Transverse colon (tissue), 4 donors: Measurements from ENCODE around the gene LMOD2. TPM values are rescaled to one million over a fixed set of nuclear protein-coding genes. Genes with fewer than 3 reads are reported as not detected.

Experiments
- DNase-seq: peaks from one replicate; pipeline ENCODE4 v3.0.0-alpha.2; 2019
- H3K27ac ChIP-seq, 4 donors: fragments of 200-600 bp; sonication (generic); 2 replicates each; pipeline ENCODE4 v1.5.1; 2016 to 2018; ENCODE audit warnings: inconsistent platforms in 4 of 4
- H3K27me3 ChIP-seq: fragments of 200-600 bp; sonication (generic); 2 replicates; pipeline ENCODE4 v1.5.1; 2017; ENCODE audit warnings: inconsistent platforms
- H3K36me3 ChIP-seq, 4 donors: fragments of 200-600 bp; sonication (generic); 2 replicates each; pipeline ENCODE4 v1.5.1; 2017 to 2019; ENCODE audit warnings: inconsistent platforms in 4 of 4
- H3K4me1 ChIP-seq, 4 donors: fragments of 200-600 bp; sonication (generic); 2 replicates each; pipeline ENCODE4 v1.5.1; 2017 to 2020; ENCODE audit warnings: inconsistent platforms in 4 of 4
- H3K4me3 ChIP-seq, 4 donors: fragments of 200-600 bp; sonication (generic); 1 replicate in 1 of 4; 2 replicates in 3 of 4; pipeline versions ENCODE4 v1.5.1 to v1.6.1; 2017 to 2019; ENCODE audit warnings: inconsistent platforms in 4 of 4
- H3K9me3 ChIP-seq, 2 donors: fragments of 200-600 bp; sonication (generic); 2 replicates each; pipeline ENCODE4 v1.5.1; 2017 to 2019; ENCODE audit warnings: inconsistent platforms in 2 of 2
- EP300 ChIP-seq: sonication (generic); formaldehyde crosslinking; IDR thresholded peaks from one replicate; pipeline ENCODE4 v1.6.1; 2017; ENCODE audit warnings: antibody characterized with exemption, low read depth
- POLR2A ChIP-seq: fragments of 450-650 bp; IDR thresholded peaks from one replicate; pipeline ENCODE4 v1.6.1; 2016; ENCODE audit warnings: antibody characterized with exemption, mild to moderate bottlenecking, moderate library complexity
- POLR2AphosphoS5 ChIP-seq, 3 donors: sonication (generic); formaldehyde crosslinking; IDR thresholded peaks; one replicate each; pipeline ENCODE4 v1.6.1; 2016; ENCODE audit warnings: antibody characterized with exemption in 3 of 3
- WGBS, 2 donors: methylation state at CpG; one replicate each; pipeline ENCODE4 v1.1.5; 2018; ENCODE audit warnings: low coverage in 1 of 2; 5-methylcytosine and 5-hydroxymethylcytosine counted together
- in situ Hi-C, 4 donors: fragments of 200-750 bp; cut with MboI; loops; one replicate each; pipeline versions ENCODE4 v1.15.0 to v1.15.1; 2017; ENCODE audit warnings: low sequenced_read_pairs in 3 of 4, low pct_ligation_motif_present in 1 of 4, low pct_unique_long_range_greater_than_20kb in 1 of 4
- intact Hi-C: fragments of 100-400 bp; cut with DNase I; formaldehyde crosslinking; loops from one replicate; pipeline ENCODE4 v1.15.1; 2023; ENCODE audit warnings: low total_unique reads
- total RNA-seq, 4 donors: library from RNA; depleted of rRNA; stranded (reverse); fragments of >200 nt; gene quantifications; one replicate each; pipeline ENCODE4 v1.1.0, GENCODE V29; 2016
- TF ChIP-seq, protein P1 (sequence below), 5 experiments: fragments of 200-600 bp in 3 of 5; fragments of 450-650 bp in 2 of 5; sonication (generic) in 3 of 5; IDR thresholded peaks; 1 replicate in 2 of 5; 2 replicates in 3 of 5; pipeline ENCODE4 v1.5.1; 2016 to 2017; ENCODE audit warnings: antibody characterized with exemption in 5 of 5, inconsistent platforms in 3 of 5, mild to moderate bottlenecking in 2 of 5, moderate library complexity in 1 of 5

The LMOD2 gene
- total RNA-seq, 4 donors from 2014 or later = 0.41 TPM; not detected in 3

DNA sequence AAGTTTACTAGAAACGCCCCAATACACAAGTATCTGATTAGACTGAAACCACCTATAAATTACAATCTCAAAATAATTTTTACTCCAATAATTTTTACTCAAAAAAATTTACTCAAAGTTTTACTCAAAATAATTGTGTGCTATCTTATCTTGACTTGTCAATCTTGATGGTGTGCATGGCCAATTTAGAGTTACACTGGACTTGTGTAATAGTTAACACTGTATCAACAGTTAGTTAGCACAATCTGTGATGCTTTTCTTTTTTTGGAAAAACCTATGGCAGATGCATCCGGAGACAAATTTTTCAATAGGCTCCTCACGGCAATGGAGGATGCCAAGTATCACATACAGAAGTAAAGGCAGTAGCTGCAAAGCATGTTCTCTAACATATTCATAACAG, 24.9 kb downstream of the LMOD2 start:
- DNase-seq = no peak
- H3K36me3 ChIP-seq = peaks cover 0 to 10% (median 3%) of the 10 kb centered on the region in 4 donors
- H3K4me1 ChIP-seq = no peaks in the 10 kb centered on the region
- TF ChIP-seq POLR2A = no peak
- H3K4me3 ChIP-seq = no peak overlapping the region
- intact Hi-C loops = loop anchor here (10.0 kb wide), 1 partner anchor 184 kb away; no protein-coding TSS in a partner anchor
- H3K27me3 ChIP-seq = no peaks in the 10 kb centered on the region
- WGBS, 2 donors = 97 to 100% methylated on average over 3 of the region's 3 CpGs
- H3K27ac ChIP-seq = no peak overlapping the region
- no peaks in the 10 kb centered on the region for H3K9me3 ChIP-seq
- in situ Hi-C loops = loop anchor here (10.0 to 25.0 kb wide), 3 partner anchors 107 to 184 kb away; no protein-coding TSS in a partner anchor

GRCh38 chr7:123681561-123681960, 25.9 kb downstream of the LMOD2 start:
- no peaks in the 10 kb centered on the region for H3K4me1 ChIP-seq
- no peak for TF ChIP-seq POLR2AphosphoS5 (IDR thresholded peaks at IDR 0.05)
- TF ChIP-seq POLR2A = no peak
- TF ChIP-seq, protein P1, sequence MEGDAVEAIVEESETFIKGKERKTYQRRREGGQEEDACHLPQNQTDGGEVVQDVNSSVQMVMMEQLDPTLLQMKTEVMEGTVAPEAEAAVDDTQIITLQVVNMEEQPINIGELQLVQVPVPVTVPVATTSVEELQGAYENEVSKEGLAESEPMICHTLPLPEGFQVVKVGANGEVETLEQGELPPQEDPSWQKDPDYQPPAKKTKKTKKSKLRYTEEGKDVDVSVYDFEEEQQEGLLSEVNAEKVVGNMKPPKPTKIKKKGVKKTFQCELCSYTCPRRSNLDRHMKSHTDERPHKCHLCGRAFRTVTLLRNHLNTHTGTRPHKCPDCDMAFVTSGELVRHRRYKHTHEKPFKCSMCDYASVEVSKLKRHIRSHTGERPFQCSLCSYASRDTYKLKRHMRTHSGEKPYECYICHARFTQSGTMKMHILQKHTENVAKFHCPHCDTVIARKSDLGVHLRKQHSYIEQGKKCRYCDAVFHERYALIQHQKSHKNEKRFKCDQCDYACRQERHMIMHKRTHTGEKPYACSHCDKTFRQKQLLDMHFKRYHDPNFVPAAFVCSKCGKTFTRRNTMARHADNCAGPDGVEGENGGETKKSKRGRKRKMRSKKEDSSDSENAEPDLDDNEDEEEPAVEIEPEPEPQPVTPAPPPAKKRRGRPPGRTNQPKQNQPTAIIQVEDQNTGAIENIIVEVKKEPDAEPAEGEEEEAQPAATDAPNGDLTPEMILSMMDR (IDR thresholded peaks at IDR 0.05) = no peak
- TF ChIP-seq EP300 = no peak
- no peaks in the 10 kb centered on the region for H3K9me3 ChIP-seq
- no peak for DNase-seq
- peaks cover 0 to 10% (median 3%) of the 10 kb centered on the region in 4 donors for H3K36me3 ChIP-seq
- intact Hi-C loops = loop anchor here (10.0 kb wide), 1 partner anchor 183 kb away; no protein-coding TSS in a partner anchor
- in situ Hi-C loops = loop anchor here (10.0 to 25.0 kb wide), 3 partner anchors 106 to 183 kb away; no protein-coding TSS in a partner anchor
- H3K27ac ChIP-seq = no peak overlapping the region
- WGBS, 2 donors = 61 to 68% methylated on average over 2 of the region's 2 CpGs
- H3K4me3 ChIP-seq = no peak overlapping the region
- no peaks in the 10 kb centered on the region for H3K27me3 ChIP-seq

DNA sequence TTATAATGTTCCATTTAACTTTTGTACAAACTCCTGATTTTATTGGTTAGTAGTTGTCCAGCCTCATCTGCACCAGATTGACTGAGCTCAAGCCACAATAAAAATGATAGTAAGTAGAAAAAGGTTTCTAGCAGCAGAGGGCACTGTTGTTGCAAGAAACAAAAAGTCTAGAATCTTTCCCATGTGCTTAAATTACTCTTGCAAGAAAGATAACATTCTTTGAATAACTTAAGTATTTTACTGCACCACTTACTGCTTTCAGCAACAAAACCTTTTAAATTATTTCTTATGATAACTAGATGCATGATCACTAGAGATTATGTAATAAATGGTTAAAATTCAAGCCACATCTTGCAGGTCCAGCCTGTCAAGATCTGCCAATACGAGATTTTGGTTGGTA, 27.0 kb downstream of the LMOD2 start:
- no peak for DNase-seq
- Histone ChIP-seq H3K4me1 (no peaks in the 10 kb centered on the region), H3K9me3 (no peaks in the 10 kb centered on the region), H3K27me3 (no peaks in the 10 kb centered on the region), H3K27ac (no peak overlapping the region), H3K36me3 (peaks cover 0 to 10% (median 3%) of the 10 kb centered on the region in 4 donors), H3K4me3 (no peak overlapping the region)
- in situ Hi-C loops (loop anchor here (10.0 to 25.0 kb wide), 3 partner anchors 105 to 182 kb away; no protein-coding TSS in a partner anchor), intact Hi-C loops (loop anchor here (10.0 kb wide), 1 partner anchor 182 kb away; no protein-coding TSS in a partner anchor)
- no peak for TF ChIP-seq POLR2AphosphoS5 (IDR thresholded peaks at IDR 0.05)
- TF ChIP-seq, protein P1 (IDR thresholded peaks at IDR 0.05) = peak; percentile 41 to 52 (median 46)
- WGBS, 2 donors = 70 to 73% methylated on average over 1 of the region's 1 CpG

DNA sequence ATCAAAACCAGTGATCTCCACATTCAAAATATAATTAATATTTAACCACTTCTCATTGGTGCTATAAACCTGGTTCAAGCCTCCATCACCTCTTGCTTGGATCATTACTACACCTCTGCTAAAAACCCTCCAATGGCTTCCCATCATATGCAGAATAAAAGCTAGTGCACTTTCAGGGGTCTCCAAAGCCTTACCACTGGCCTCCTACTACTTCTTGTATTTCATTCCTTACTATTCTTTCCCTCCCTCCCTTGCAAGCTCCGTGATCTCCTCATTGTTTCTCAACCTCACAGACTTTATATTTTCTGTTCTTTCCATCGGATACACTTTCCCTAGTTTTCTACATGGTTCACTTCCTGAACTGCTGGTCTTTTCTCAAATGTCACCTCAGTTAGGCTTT, 31.5 kb downstream of the LMOD2 start:
- Histone ChIP-seq H3K4me1 (peaks cover 0 to 3% (median 0%) of the 10 kb centered on the region in 4 donors), H3K27ac (no peak overlapping the region), H3K36me3 (peaks cover 0 to 18% (median 7%) of the 10 kb centered on the region in 4 donors), H3K4me3 (no peak overlapping the region), H3K9me3 (no peaks in the 10 kb centered on the region), H3K27me3 (no peaks in the 10 kb centered on the region)
- TF ChIP-seq, protein P1 (IDR thresholded peaks at IDR 0.05) = no peak
- TF ChIP-seq POLR2A (no peak), EP300 (no peak), POLR2AphosphoS5 (IDR thresholded peaks at IDR 0.05) (no peak)
- no peak for DNase-seq
- intact Hi-C loops = loop anchor here (10.0 kb wide), 1 partner anchor 178 kb away; no protein-coding TSS in a partner anchor
- in situ Hi-C loops = loop anchor here (5.0 to 25.0 kb wide), 4 partner anchors 100 to 180 kb away; no protein-coding TSS in a partner anchor
- 92 to 98% methylated on average over 2 of the region's 2 CpGs for WGBS, 2 donors
